H1 (cell line): ENCODE measurements around the gene PXDN. TPM values are rescaled to one million over a fixed set of nuclear protein-coding genes. Genes with fewer than 3 reads are reported as not detected.

Experiments
- CTCF ChIA-PET: fragments of 300-600 bp; sonication (Branson Sonifier 250); formaldehyde crosslinking; loops from one replicate; lab custom pipeline; 2021; ENCODE audit not compliant: partially characterized antibody; lab: Charles Lee
- POLR2A ChIA-PET: fragments of 300-600 bp; sonication (Branson Sonifier 250); formaldehyde crosslinking; loops from one replicate; lab custom pipeline; 2021; ENCODE audit warnings: inconsistent platforms; ENCODE audit not compliant: partially characterized antibody; lab: Charles Lee
- DNase-seq, 2 experiments: peaks; one replicate each; pipeline versions ENCODE4 v3.0.0 to v3.0.0-alpha.2; 2010 to 2022; ENCODE audit warnings: low spot score in 2 of 2, low read depth in 1 of 2, mixed read lengths in 1 of 2
- FAIRE-seq: peaks from 2 replicates; lab custom pipeline; 2011; peaks lifted over from hg19 to GRCh38; lab: Jason Lieb, UNC
- H2AFZ ChIP-seq: 2 replicates; pipeline ENCODE4 v1.8.1; 2012; ENCODE audit warnings: low read length, inconsistent platforms
- H2AK5ac ChIP-seq: 2 replicates; pipeline ENCODE4 v1.6.1; 2013; ENCODE audit warnings: low read depth, low read length
- H2BK120ac ChIP-seq: replicated peaks from 2 replicates; pipeline ENCODE3; 2013; ENCODE audit warnings: low read depth, low read length, inconsistent platforms
- H2BK12ac ChIP-seq: 2 replicates; pipeline ENCODE4 v1.6.1; 2013; ENCODE audit warnings: low read depth, low read length
- H2BK15ac ChIP-seq: 2 replicates; pipeline ENCODE4 v1.6.1; 2013; ENCODE audit warnings: low read length
- H2BK20ac ChIP-seq: 2 replicates; pipeline ENCODE4 v1.6.1; 2013; ENCODE audit warnings: low read length
- H2BK5ac ChIP-seq: 2 replicates; pipeline ENCODE4 v1.6.1; 2013; ENCODE audit warnings: low read depth, low read length
- H3K14ac ChIP-seq: 2 replicates; pipeline ENCODE4 v1.6.1; 2013; ENCODE audit warnings: inconsistent platforms; ENCODE audit not compliant: insufficient read length
- H3K18ac ChIP-seq: 2 replicates; pipeline ENCODE4 v1.6.1; 2013; ENCODE audit warnings: low read length; ENCODE audit errors: extremely low read depth
- H3K23ac ChIP-seq: 2 replicates; pipeline ENCODE4 v1.6.1; 2013; ENCODE audit warnings: inconsistent platforms; ENCODE audit not compliant: insufficient read length
- H3K23me2 ChIP-seq: 2 replicates; pipeline ENCODE4 v1.6.1; 2013; ENCODE audit warnings: low read depth, low read length
- H3K27ac ChIP-seq: 2 replicates; pipeline ENCODE4 v1.6.1; 2011; ENCODE audit warnings: low read depth, low read length, inconsistent platforms
- H3K27me3 ChIP-seq, 4 experiments: replicated peaks in 1 of 4; 1 replicate in 1 of 4; 2 replicates in 3 of 4; pipeline versions ENCODE4 v1.6.1 to v1.8.1; 2011 to 2013; ENCODE audit warnings: low read length in 3 of 4, mild to moderate bottlenecking in 3 of 4, inconsistent platforms in 2 of 4, mixed read lengths in 2 of 4, moderate library complexity in 1 of 4; ENCODE audit not compliant: control insufficient read depth in 3 of 4, insufficient read depth in 3 of 4; ENCODE audit errors: extremely low read depth in 1 of 4
- H3K36me3 ChIP-seq, 4 experiments: 2 replicates each; pipeline versions ENCODE4 v1.6.1 to v1.8.1; 2011 to 2013; ENCODE audit warnings: mild to moderate bottlenecking in 4 of 4, low read length in 3 of 4, moderate library complexity in 2 of 4, control low read depth in 1 of 4, inconsistent platforms in 1 of 4; ENCODE audit not compliant: insufficient read depth in 4 of 4, control insufficient read depth in 2 of 4
- H3K4ac ChIP-seq: replicated peaks from 2 replicates; pipeline ENCODE3; 2013; ENCODE audit warnings: low read length, low read depth, mixed read lengths, inconsistent platforms; ENCODE audit not compliant: insufficient read length
- H3K4me1 ChIP-seq, 4 experiments: replicated peaks in 1 of 4; 1 replicate in 1 of 4; 2 replicates in 3 of 4; pipeline versions ENCODE4 v1.6.1 to v1.8.1; 2011 to 2013; ENCODE audit warnings: low read length in 3 of 4, inconsistent platforms in 2 of 4, mixed read lengths in 1 of 4; ENCODE audit not compliant: insufficient read depth in 4 of 4, control insufficient read depth in 3 of 4
- H3K4me2 ChIP-seq, 2 experiments: 2 replicates each; pipeline versions ENCODE4 v1.6.1 to v1.8.1; 2011 to 2013; ENCODE audit warnings: low read depth in 2 of 2, low read length in 2 of 2, control low read depth in 1 of 2, inconsistent platforms in 1 of 2, mild to moderate bottlenecking in 1 of 2; ENCODE audit not compliant: insufficient read depth in 1 of 2
- H3K4me3 ChIP-seq, 4 experiments: fragments of 200-600, 300-600 bp in 1 of 4; sonication (generic), shearing (Covaris generic), sonication (Bioruptor Twin) in 1 of 4; 2 replicates each; pipeline versions ENCODE4 v1.5.1 to v1.8.1; 2011 to 2016; ENCODE audit warnings: low read length in 4 of 4, low read depth in 3 of 4, control low read depth in 2 of 4, inconsistent platforms in 2 of 4, mild to moderate bottlenecking in 2 of 4, mixed read lengths in 1 of 4, moderate library complexity in 1 of 4; ENCODE audit not compliant: insufficient read depth in 2 of 4; ENCODE audit errors: extremely low read depth in 1 of 4
- H3K56ac ChIP-seq: replicated peaks from 2 replicates; pipeline ENCODE3; 2013; ENCODE audit warnings: low read depth, mild to moderate bottlenecking, mixed read lengths, low read length, inconsistent platforms; ENCODE audit not compliant: insufficient read length
- H3K79me1 ChIP-seq: 2 replicates; pipeline ENCODE4 v1.6.1; 2013; ENCODE audit warnings: low read depth, low read length, control low read depth
- H3K79me2 ChIP-seq, 2 experiments: 2 replicates each; pipeline versions ENCODE4 v1.6.1 to v1.8.1; 2012 to 2013; ENCODE audit warnings: low read length in 2 of 2, mild to moderate bottlenecking in 2 of 2, inconsistent platforms in 1 of 2; ENCODE audit not compliant: insufficient read depth in 2 of 2, control insufficient read depth in 1 of 2
- H3K9ac ChIP-seq, 4 experiments: replicated peaks in 1 of 4; 1 replicate in 1 of 4; 2 replicates in 3 of 4; pipeline versions ENCODE4 v1.6.1 to v1.8.1; 2011 to 2013; ENCODE audit warnings: low read depth in 3 of 4, low read length in 3 of 4, control low read depth in 2 of 4, mild to moderate bottlenecking in 2 of 4, moderate library complexity in 2 of 4, inconsistent platforms in 1 of 4; ENCODE audit errors: extremely low read depth in 1 of 4
- H3K9me3 ChIP-seq, 2 experiments: 2 replicates each; pipeline versions ENCODE4 v1.6.1 to v1.8.1; 2012 to 2013; ENCODE audit warnings: mild to moderate bottlenecking in 2 of 2, moderate library complexity in 2 of 2, control low read depth in 1 of 2, inconsistent platforms in 1 of 2, low read depth in 1 of 2, low read length in 1 of 2, mixed read lengths in 1 of 2; ENCODE audit not compliant: insufficient read depth in 2 of 2
- H4K20me1 ChIP-seq, 2 experiments: replicated peaks in 1 of 2; 2 replicates each; pipeline versions ENCODE3 to v1.8.1; 2011 to 2013; ENCODE audit warnings: inconsistent platforms in 2 of 2, low read length in 2 of 2, mild to moderate bottlenecking in 1 of 2; ENCODE audit not compliant: insufficient read depth in 2 of 2, control insufficient read depth in 1 of 2
- H4K5ac ChIP-seq: 2 replicates; pipeline ENCODE4 v1.6.1; 2013; ENCODE audit warnings: low read length, low read depth, mixed read lengths, inconsistent platforms; ENCODE audit not compliant: insufficient read length
- H4K8ac ChIP-seq: 2 replicates; pipeline ENCODE4 v1.8.0; 2013; ENCODE audit warnings: mild to moderate bottlenecking, moderate library complexity, low read length, inconsistent platforms; ENCODE audit not compliant: insufficient read depth; ENCODE audit errors: extremely low read depth
- H4K91ac ChIP-seq: replicated peaks from 2 replicates; pipeline ENCODE3; 2013; ENCODE audit warnings: low read length, mixed read lengths, inconsistent platforms; ENCODE audit not compliant: insufficient read length
- BCL11A ChIP-seq, 2 experiments: IDR thresholded peaks; one replicate each; pipeline ENCODE4 v1.6.1; 2011; ENCODE audit warnings: low read depth in 2 of 2, low read length in 2 of 2, mild to moderate bottlenecking in 2 of 2
- CHD2 ChIP-seq: IDR thresholded peaks from 2 replicates; pipeline ENCODE4 v1.6.1; 2012; ENCODE audit warnings: low read length, improper control_type of control experiment
- CREB1 ChIP-seq: IDR thresholded peaks from 2 replicates; pipeline ENCODE4 v1.6.1; 2012; ENCODE audit warnings: inconsistent platforms
- FOSL1 ChIP-seq: IDR thresholded peaks from 2 replicates; pipeline ENCODE4 v1.6.1; 2011; ENCODE audit warnings: mild to moderate bottlenecking, low read depth, low read length, moderate library complexity; ENCODE audit not compliant: insufficient read depth
- GTF2F1 ChIP-seq: IDR thresholded peaks from 2 replicates; pipeline ENCODE4 v1.6.1; 2012; ENCODE audit warnings: low read depth, low read length, improper control_type of control experiment, borderline replicate concordance
- HDAC6 ChIP-seq: IDR thresholded peaks from one replicate; pipeline ENCODE4 v1.7.1; 2012; ENCODE audit warnings: low read depth, mild to moderate bottlenecking, inconsistent platforms, low read length, moderate library complexity
- JUND ChIP-seq: IDR thresholded peaks from 2 replicates; pipeline ENCODE4 v1.6.1; 2011; ENCODE audit warnings: mild to moderate bottlenecking, improper control_type of control experiment, low read length
- KDM4A ChIP-seq: IDR thresholded peaks from one replicate; pipeline ENCODE4 v1.7.1; 2012; ENCODE audit warnings: low read depth, mild to moderate bottlenecking, moderate library complexity, low read length, inconsistent platforms; ENCODE audit not compliant: severe bottlenecking
- NANOG ChIP-seq: IDR thresholded peaks from 2 replicates; pipeline ENCODE4 v1.6.1; 2011; ENCODE audit warnings: low read length, low read depth, mild to moderate bottlenecking, inconsistent platforms; ENCODE audit not compliant: insufficient read depth, poor library complexity, severe bottlenecking
- NRF1 ChIP-seq: IDR thresholded peaks from 2 replicates; pipeline ENCODE4 v1.6.1; 2011; ENCODE audit warnings: mild to moderate bottlenecking, low read depth, low read length, improper control_type of control experiment
- RBBP5 ChIP-seq: IDR thresholded peaks from 2 replicates; pipeline ENCODE4 v1.7.1; 2012; ENCODE audit warnings: low read depth, mild to moderate bottlenecking, inconsistent platforms, low read length, moderate library complexity, borderline replicate concordance
- RXRA ChIP-seq: IDR thresholded peaks from 2 replicates; pipeline ENCODE4 v1.6.1; 2011; ENCODE audit warnings: low read depth, mild to moderate bottlenecking, low read length, moderate library complexity; ENCODE audit not compliant: insufficient read depth
- SP1 ChIP-seq: IDR thresholded peaks from 2 replicates; pipeline ENCODE4 v1.6.1; 2011; ENCODE audit warnings: low read depth, low read length
- TEAD4 ChIP-seq: IDR thresholded peaks from 2 replicates; pipeline ENCODE4 v1.6.1; 2012; ENCODE audit warnings: low read depth, low read length, inconsistent platforms, mixed read lengths
- YY1 ChIP-seq: IDR thresholded peaks from 2 replicates; pipeline ENCODE4 v1.6.1; 2011; ENCODE audit warnings: low read depth, mild to moderate bottlenecking, low read length
- WGBS, 2 experiments: shearing (Covaris generic) in 1 of 2; methylation state at CpG; one replicate each; pipeline versions ENCODE4 v1.1.6 to v1.1.7; 2013 to 2015; ENCODE audit warnings: low lambda C conversion rate in 2 of 2, mixed read lengths in 2 of 2, inconsistent platforms in 1 of 2, low coverage in 1 of 2, missing lambda C conversion rate in 1 of 2; ENCODE audit not compliant: insufficient replicate concordance in 2 of 2, insufficient coverage in 1 of 2, insufficient read length in 1 of 2; ENCODE audit errors: extremely low coverage in 1 of 2, missing lambda C conversion rate in 1 of 2; 5-methylcytosine and 5-hydroxymethylcytosine counted together
- polyA plus RNA-seq, 7 experiments: library from polyadenylated mRNA; depleted of rRNA in 3 of 7; stranded (reverse) in 5 of 7; unstranded in 2 of 7; fragments of >200 nt in 5 of 7; fragments of 200-250 nt in 2 of 7; gene quantifications; 1 replicate in 5 of 7; 2 replicates in 1 of 7; 4 replicates in 1 of 7; pipeline versions ENCODE4 v1.2.1 to v1.2.3, GENCODE V29; 2011 to 2013; ENCODE audit warnings: missing spikeins in 2 of 7, mixed read lengths in 2 of 7
- total RNA-seq: library from RNA; stranded (reverse); fragmentation: NEBNext Ultra II Directional; extraction: Animal tissue kit (Norgen Biotek cat#: 25700); gene quantifications from 2 replicates; pipeline ENCODE4 v1.2.1, GENCODE V29; 2021

PXDN gene
- total and polyA plus RNA-seq, 2 of the 8 experiments (the other 6 are each of a cell fraction or from before 2014, with no cell fraction given), result 104 to 141 TPM

GRCh38 chr2:1662606-1663180 is 81.6 kb downstream of the PXDN start:
- CTCF ChIA-PET, result interaction anchor here (0.9 to 3.9 kb wide), 10 partner anchors 8 to 188 kb away, joined by 3 to 14 read pairs (median 4); no protein-coding TSS in a partner anchor
- WGBS, 2 experiments, result 84% methylated on average over 19 of the region's 19 CpGs; no CpG with 5 or more reads in 1 of the 2 experiments
- FAIRE-seq, result no peak
- Histone ChIP-seq H2AFZ (no peak overlapping the region), H3K4me1 (0 out of 7 replicates have a peak, but pooled peaks cover 0 to 2% (median 0%) of the 10 kb centered on the region in 4 experiments), H3K14ac (no peak overlapping the region), H3K36me3 (peaks cover 11 to 57% (median 30%) of the 10 kb centered on the region in 4 experiments), H2BK5ac (no peak overlapping the region), H3K4me2 (no peak overlapping the region), H4K8ac (no peak overlapping the region), H3K4me3 (no peak overlapping the region), H4K20me1 (peaks cover 3 to 12% of the 10 kb centered on the region in 2 experiments), H4K91ac (no peak overlapping the region), H3K9ac (no peak overlapping the region), H3K23me2 (no peaks in the 10 kb centered on the region), H3K27ac (no peak overlapping the region; the same call in 1 of the 2 replicates), H2BK120ac (no peak overlapping the region), H3K18ac (no peak overlapping the region), H3K27me3 (no peaks in the 10 kb centered on the region), H2BK20ac (no peak overlapping the region), H3K56ac (no peak overlapping the region), H2BK12ac (no peak overlapping the region), H3K79me2 (no peaks in the 10 kb centered on the region), H2BK15ac (no peak overlapping the region), H2AK5ac (no peak overlapping the region), H3K79me1 (no peaks in the 10 kb centered on the region), H3K4ac (no peak overlapping the region), H4K5ac (no peak overlapping the region), H3K9me3 (no peaks in the 10 kb centered on the region), H3K23ac (no peak overlapping the region)
- POLR2A ChIA-PET, result interaction anchor here (1.3 kb wide), 1 partner anchor 38 kb away, joined by 4 read pairs; no protein-coding TSS in a partner anchor
- no peak for DNase-seq
- no peak for TF ChIP-seq YY1
- no peak for TF ChIP-seq SP1
- no peak for TF ChIP-seq FOSL1
- TF ChIP-seq TEAD4, result no peak
- no peak for TF ChIP-seq JUND
- TF ChIP-seq GTF2F1, result no peak
- no peak for TF ChIP-seq BCL11A (IDR thresholded peaks at IDR 0.05; ENCODE audit: low read depth in 2 of 2, low read length in 2 of 2)
- no peak for TF ChIP-seq HDAC6
- no peak for TF ChIP-seq NANOG
- TF ChIP-seq RBBP5, result no peak
- no peak for TF ChIP-seq KDM4A
- no peak for TF ChIP-seq CHD2
- TF ChIP-seq CREB1, result no peak
- no peak for TF ChIP-seq NRF1
- no peak for TF ChIP-seq RXRA
